CD4-positive, alpha-beta T cell treated with Interleukin-15 for 1 hour (primary cell): ENCODE measurements around the gene MED13.
A peak's percentile ranks its signal among the peaks of the same experiment; 100 is the strongest.
"Not testable (repeated sequence)": the region's sequence is repeated elsewhere in the genome, so short reads cannot be mapped to it uniquely, and the experiment has no call there.

Source experiments
- DNase-seq: peaks from one replicate; pipeline ENCODE4 v3.0.0-alpha.2; 2020

The MED13 gene

DNA sequence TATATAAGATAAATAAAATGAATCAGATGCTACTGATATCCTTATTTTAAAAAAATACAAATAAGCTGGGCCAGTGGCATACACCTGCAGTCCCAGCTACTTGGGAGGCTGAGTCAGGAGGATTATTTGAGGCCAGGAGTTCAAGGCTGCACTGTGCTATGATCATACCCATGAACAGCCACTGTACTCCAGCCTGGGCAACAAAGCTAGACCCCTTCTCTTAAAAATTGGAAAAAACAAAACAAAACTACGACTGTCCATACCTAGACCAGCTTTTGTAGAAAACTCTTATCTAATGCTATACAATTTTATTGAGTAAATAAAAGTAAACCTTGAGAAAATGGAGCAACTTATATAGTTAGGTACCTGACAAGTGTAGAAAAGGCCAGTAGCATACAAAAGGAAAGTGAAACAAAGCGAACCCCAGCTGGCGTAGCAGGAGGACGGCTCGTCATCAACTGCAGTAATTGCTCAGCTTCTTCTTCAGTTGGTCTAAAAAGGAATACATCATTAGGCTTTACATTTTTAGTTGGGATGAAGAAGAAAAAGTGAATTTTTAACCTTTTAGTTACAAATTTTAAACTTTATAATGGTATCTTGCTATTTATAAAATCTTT lies 160.9 kb downstream of the MED13 start:
- peak; percentile 20 for DNase-seq

DNA sequence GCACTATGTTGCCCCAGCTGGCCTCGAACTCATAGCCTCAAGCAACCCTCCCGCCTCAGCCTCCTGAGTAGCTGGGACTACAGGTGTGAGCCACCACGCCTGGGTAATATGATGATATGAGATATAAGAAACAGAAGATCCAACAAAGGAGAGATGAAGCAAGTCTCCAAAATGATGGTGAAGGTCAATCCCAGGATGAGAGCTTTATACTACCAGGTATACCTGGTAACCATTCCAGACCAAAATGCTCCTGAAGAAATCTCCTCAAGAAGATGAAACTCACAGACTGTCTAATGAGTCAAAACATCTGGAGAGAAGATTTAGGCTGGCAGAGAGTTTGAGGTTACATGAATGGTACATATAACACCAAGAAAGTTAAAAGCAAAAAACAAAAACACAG lies 161.8 kb downstream of the MED13 start:
- no peak for DNase-seq

DNA sequence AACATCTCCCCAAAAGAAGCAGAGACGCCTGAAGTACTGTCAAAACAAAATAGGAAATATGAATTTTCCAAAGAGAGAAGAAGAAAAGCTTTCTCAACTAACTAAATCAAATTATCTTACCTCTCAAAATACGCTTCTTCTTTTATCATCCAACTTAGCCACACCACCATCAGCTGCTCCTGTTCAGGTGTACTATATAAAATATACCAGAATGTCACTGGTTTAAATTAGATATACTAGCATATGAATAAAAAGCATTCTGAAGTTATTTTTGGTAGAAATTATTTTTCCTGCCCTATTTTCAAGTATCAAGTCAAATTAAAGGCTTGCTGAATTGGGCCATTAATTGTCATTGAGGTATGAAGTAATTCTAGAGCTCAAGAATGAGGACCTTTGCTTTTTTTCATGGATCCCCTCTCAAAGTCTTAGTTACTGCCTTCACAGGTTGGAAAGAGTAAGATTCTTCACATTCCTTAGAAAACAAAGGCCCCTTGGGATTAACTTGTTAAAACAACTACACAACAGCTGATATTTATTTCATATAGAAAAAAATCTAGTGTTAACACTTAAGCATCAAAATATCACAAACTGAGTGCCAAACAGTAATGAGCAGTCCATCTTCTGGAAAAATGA lies 167.4 kb downstream of the MED13 start:
- DNase-seq: no peak

DNA sequence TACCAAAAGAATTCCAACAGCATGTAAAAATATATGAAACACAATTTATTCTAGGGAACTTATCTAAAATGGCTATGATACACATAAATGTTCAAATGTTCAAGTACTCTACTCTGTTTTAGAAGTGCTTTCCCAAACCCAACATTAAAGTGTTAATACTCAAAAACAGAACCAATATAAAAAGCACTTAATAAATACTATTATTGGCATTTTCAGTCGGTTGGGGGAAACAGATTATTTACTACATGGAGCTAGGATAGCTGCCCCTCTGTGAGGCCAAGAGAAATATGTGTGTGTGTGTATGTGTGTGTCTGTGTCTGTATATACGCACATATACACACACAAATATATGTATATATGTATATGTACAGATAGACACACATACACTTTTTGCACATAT lies 169.7 kb downstream of the MED13 start:
- DNase-seq: no peak

DNA sequence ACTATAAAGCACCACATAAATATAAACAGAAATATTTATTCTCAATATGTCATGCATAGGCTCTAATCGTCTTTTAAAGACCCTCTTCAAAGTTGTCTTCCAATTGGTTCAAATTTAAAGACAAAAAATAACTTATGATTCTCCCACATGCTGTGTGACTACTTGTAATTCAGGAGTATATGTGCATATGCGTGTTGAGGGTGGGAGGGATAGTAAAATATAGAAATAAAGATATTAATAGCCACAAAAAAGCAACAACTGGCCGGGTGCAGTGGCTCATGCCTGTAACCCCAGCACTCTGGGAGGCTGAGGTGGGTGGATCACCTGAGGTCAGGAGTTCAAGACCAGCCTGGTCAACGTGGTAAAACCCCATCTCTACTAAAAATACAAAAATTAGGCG lies 170.8 kb downstream of the MED13 start:
- DNase-seq: not testable (repeated sequence)
